ENCODE measurements around the gene ADAM19. TPM values are rescaled to one million over a fixed set of nuclear protein-coding genes. Genes with fewer than 3 reads are reported as not detected.

ADAM19 gene
- total RNA-seq, 1 donor from 2014 or later = 9.4 TPM

GRCh38 chr5:157563373-157563928 lies 12.1 kb downstream of the ADAM19 start:
- DNase-seq (ENCODE audit: low spot score) = no peak

- DNase-seq (ENCODE audit: low spot score) = no peak
Observed at GRCh38 chr5:157562111-157562581, 13.4 kb downstream of the ADAM19 start.

GRCh38 chr5:157561110-157561509 lies 14.5 kb downstream of the ADAM19 start:
- DNase-seq (ENCODE audit: low spot score) = no peak

GRCh38 chr5:157559301-157559700 lies 16.3 kb downstream of the ADAM19 start:
- no peak for DNase-seq (ENCODE audit: low spot score)

- DNase-seq (ENCODE audit: low spot score) = no peak
Observed at GRCh38 chr5:157558681-157559080, 16.9 kb downstream of the ADAM19 start.

- no peak for DNase-seq (ENCODE audit: low spot score)
Observed at GRCh38 chr5:157558041-157558595, 17.5 kb downstream of the ADAM19 start.

GRCh38 chr5:157556615-157557418 lies 18.8 kb downstream of the ADAM19 start:
- no peak for DNase-seq (ENCODE audit: low spot score)

- no peak for DNase-seq (ENCODE audit: low spot score)
Observed at GRCh38 chr5:157555037-157555640, 20.4 kb downstream of the ADAM19 start.

GRCh38 chr5:157554179-157555036 lies 21.2 kb downstream of the ADAM19 start:
- DNase-seq (ENCODE audit: low spot score) = no peak

- DNase-seq (ENCODE audit: low spot score) = no peak
Observed at GRCh38 chr5:157552650-157553049, 22.9 kb downstream of the ADAM19 start.

- no peak for DNase-seq (ENCODE audit: low spot score)
Observed at GRCh38 chr5:157550663-157551062, 24.9 kb downstream of the ADAM19 start.

GRCh38 chr5:157549954-157550549 lies 25.5 kb downstream of the ADAM19 start:
- no peak for DNase-seq (ENCODE audit: low spot score)

GRCh38 chr5:157549283-157549629 lies 26.3 kb downstream of the ADAM19 start:
- DNase-seq (ENCODE audit: low spot score) = no peak

GRCh38 chr5:157548513-157549282 lies 26.9 kb downstream of the ADAM19 start:
- no peak for DNase-seq (ENCODE audit: low spot score)

- DNase-seq (ENCODE audit: low spot score) = no peak
Observed at GRCh38 chr5:157547941-157548512, 27.5 kb downstream of the ADAM19 start.

GRCh38 chr5:157546456-157547100 lies 29.0 kb downstream of the ADAM19 start:
- no peak for DNase-seq (ENCODE audit: low spot score)

- DNase-seq (ENCODE audit: low spot score) = no peak
Observed at GRCh38 chr5:157545610-157546310, 29.8 kb downstream of the ADAM19 start.

GRCh38 chr5:157544623-157544989 lies 31.0 kb downstream of the ADAM19 start:
- no peak for DNase-seq (ENCODE audit: low spot score)

All from mesenteric fat pad (tissue), 1 donor.